ENCODE results near the gene MAD2L2. TPM values are rescaled to one million over a fixed set of nuclear protein-coding genes. Genes with fewer than 3 reads are reported as not detected.

The MAD2L2 gene
- total RNA-seq, 4 donors from 2014 or later = 5.2 to 11.4 (median 7.1) TPM

DNA sequence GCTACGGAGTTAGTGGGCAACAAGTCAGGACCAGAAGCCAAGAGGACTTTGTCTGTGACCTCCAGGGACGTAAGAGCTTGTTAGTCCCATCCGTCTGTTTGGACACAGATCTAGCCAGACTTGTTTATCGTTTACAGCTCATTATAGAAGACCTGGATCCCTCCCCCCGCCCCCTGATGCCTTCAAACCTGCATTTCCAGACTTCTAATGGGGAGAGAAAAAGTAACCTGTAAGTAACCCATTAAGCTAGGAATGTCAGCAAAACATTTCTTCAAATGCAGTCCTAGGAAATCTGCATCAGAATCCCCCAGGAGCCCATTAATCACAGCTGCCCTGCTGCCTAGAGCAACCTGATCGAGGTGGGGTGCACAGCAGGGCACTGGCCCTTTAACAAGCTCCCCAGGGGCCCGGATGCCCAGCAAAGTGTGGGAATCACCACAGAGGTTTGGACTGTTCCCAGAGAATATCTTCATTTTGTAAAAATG lies 1.4 kb upstream of the MAD2L2 start:
- 43% methylated on average over 7 of the region's 7 CpGs; no CpG with 5 or more reads in 1 of the 2 donors for WGBS, 2 donors (ENCODE audit: low coverage in 1 of 2)
- Histone ChIP-seq H3K9me3 (no peaks in the 10 kb centered on the region), H3K4me1 (peaks cover 5 to 18% (median 12%) of the 10 kb centered on the region in 4 donors), H3K27me3 (peaks cover 28% of the 10 kb centered on the region), H3K36me3 (no peaks in the 10 kb centered on the region), H3K4me3 (no peak overlapping the region), H3K27ac (no peak overlapping the region)
- no peak for DNase-seq
- TF ChIP-seq, protein P1, sequence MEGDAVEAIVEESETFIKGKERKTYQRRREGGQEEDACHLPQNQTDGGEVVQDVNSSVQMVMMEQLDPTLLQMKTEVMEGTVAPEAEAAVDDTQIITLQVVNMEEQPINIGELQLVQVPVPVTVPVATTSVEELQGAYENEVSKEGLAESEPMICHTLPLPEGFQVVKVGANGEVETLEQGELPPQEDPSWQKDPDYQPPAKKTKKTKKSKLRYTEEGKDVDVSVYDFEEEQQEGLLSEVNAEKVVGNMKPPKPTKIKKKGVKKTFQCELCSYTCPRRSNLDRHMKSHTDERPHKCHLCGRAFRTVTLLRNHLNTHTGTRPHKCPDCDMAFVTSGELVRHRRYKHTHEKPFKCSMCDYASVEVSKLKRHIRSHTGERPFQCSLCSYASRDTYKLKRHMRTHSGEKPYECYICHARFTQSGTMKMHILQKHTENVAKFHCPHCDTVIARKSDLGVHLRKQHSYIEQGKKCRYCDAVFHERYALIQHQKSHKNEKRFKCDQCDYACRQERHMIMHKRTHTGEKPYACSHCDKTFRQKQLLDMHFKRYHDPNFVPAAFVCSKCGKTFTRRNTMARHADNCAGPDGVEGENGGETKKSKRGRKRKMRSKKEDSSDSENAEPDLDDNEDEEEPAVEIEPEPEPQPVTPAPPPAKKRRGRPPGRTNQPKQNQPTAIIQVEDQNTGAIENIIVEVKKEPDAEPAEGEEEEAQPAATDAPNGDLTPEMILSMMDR (IDR thresholded peaks at IDR 0.05) = no peak
- TF ChIP-seq POLR2A (IDR thresholded peaks at IDR 0.05) = no peak
- no peak for TF ChIP-seq POLR2AphosphoS5 (IDR thresholded peaks at IDR 0.05)
- in situ Hi-C loops (cut with MboI; ENCODE audit: low pct_ligation_motif_present in 1 of 4, low pct_unique_long_range_greater_than_20kb in 1 of 4, low sequenced_read_pairs in 3 of 4) = no loop called here
- intact Hi-C loops (cut with DNase I; ENCODE audit: low total_unique reads) = no loop called here

DNA sequence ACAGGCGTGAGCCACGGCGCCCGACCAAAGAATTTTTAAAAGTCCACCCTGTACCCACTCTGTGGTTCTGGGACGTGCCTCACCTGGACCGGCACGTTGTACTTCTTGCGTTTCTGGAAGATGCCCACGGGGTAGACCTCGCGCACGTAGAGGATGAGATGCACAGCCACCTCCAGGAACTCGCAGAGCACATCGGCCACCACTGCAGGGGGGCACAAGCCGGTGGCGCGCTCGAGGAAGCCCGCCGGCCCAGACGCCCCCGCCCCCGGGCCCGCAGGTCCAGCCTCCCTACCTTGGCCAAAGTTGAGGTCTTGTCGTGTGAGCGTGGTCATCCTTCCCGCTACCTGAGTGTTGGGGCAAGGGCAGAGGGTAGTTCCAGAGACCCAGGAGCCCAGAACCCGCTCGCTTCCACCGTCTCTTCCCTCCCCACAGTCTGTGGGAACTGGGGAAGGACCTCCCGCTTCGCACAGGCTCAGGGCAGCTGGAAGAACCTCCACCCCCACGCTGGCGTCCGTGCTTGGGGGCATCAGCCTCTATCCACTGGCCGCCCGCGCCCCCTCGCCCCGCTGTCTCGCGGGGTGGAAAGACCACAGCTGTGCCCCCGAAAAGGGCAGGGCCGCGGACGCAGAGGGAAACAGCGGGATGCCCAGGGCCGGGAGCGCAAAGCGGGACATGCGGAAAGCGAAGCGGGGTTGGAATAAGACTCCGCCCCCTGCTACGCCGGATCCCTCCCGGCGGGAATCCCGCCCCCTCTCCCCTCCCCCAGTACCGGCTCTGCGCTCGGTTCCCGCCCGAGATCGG lies 478 bp downstream of the MAD2L2 start:
- intact Hi-C loops (cut with DNase I; ENCODE audit: low total_unique reads) (no loop called here), in situ Hi-C loops (cut with MboI; ENCODE audit: low pct_ligation_motif_present in 1 of 4, low pct_unique_long_range_greater_than_20kb in 1 of 4, low sequenced_read_pairs in 3 of 4) (no loop called here)
- TF ChIP-seq EP300 (IDR thresholded peaks at IDR 0.05; ENCODE audit: low read depth) (no peak), POLR2AphosphoS5 (IDR thresholded peaks at IDR 0.05) (no peak), POLR2A (IDR thresholded peaks at IDR 0.05) (no peak)
- TF ChIP-seq, protein P1 (IDR thresholded peaks at IDR 0.05) = no peak
- Histone ChIP-seq H3K4me1 (peaks cover 5 to 18% (median 12%) of the 10 kb centered on the region in 4 donors), H3K9me3 (no peaks in the 10 kb centered on the region), H3K4me3 (peak overlapping the region; percentile 55 to 91 (median 76)), H3K27me3 (peaks cover 14% of the 10 kb centered on the region), H3K36me3 (no peaks in the 10 kb centered on the region), H3K27ac (peak overlapping the region; percentile 75 to 84 (median 84))
- 11% methylated on average over 56 of the region's 65 CpGs; no CpG with 5 or more reads in 1 of the 2 donors for WGBS, 2 donors (ENCODE audit: low coverage in 1 of 2)
- DNase-seq = peak; percentile 22

DNA sequence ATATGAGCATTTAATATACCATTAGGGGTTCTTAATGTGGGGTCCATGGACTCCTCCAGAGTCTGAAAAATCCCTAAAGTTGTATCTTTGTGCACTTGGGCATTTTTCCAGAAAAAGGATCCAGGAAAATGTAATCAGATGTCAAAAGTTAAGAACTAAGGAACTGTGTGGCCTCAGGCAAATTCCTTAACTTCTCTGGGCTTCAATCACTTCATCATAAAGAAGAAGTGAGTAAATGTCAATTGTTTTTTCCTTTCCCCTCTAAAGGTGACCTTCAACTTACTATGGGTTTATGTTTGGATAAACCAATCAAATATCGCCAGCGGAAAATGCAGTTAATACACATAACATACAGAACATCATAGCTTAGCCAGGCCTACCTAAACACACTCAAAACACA lies 2.5 kb downstream of the MAD2L2 start:
- peaks cover 5 to 18% (median 12%) of the 10 kb centered on the region in 4 donors for H3K4me1 ChIP-seq
- 95 to 100% methylated on average over 2 of the region's 2 CpGs for WGBS, 2 donors (ENCODE audit: low coverage in 1 of 2)
- H3K27ac ChIP-seq = no peak overlapping the region
- no peaks in the 10 kb centered on the region for H3K9me3 ChIP-seq
- TF ChIP-seq, protein P1 (IDR thresholded peaks at IDR 0.05) = no peak
- TF ChIP-seq EP300 (IDR thresholded peaks at IDR 0.05; ENCODE audit: low read depth) (no peak), POLR2A (IDR thresholded peaks at IDR 0.05) (no peak), POLR2AphosphoS5 (IDR thresholded peaks at IDR 0.05) (no peak)
- no peak for DNase-seq
- intact Hi-C loops (cut with DNase I; ENCODE audit: low total_unique reads) (no loop called here), in situ Hi-C loops (cut with MboI; ENCODE audit: low pct_ligation_motif_present in 1 of 4, low pct_unique_long_range_greater_than_20kb in 1 of 4, low sequenced_read_pairs in 3 of 4) (no loop called here)
- H3K36me3 ChIP-seq = peaks cover 0 to 3% (median 0%) of the 10 kb centered on the region in 4 donors
- no peak overlapping the region for H3K4me3 ChIP-seq
- peaks cover 13% of the 10 kb centered on the region for H3K27me3 ChIP-seq

DNA sequence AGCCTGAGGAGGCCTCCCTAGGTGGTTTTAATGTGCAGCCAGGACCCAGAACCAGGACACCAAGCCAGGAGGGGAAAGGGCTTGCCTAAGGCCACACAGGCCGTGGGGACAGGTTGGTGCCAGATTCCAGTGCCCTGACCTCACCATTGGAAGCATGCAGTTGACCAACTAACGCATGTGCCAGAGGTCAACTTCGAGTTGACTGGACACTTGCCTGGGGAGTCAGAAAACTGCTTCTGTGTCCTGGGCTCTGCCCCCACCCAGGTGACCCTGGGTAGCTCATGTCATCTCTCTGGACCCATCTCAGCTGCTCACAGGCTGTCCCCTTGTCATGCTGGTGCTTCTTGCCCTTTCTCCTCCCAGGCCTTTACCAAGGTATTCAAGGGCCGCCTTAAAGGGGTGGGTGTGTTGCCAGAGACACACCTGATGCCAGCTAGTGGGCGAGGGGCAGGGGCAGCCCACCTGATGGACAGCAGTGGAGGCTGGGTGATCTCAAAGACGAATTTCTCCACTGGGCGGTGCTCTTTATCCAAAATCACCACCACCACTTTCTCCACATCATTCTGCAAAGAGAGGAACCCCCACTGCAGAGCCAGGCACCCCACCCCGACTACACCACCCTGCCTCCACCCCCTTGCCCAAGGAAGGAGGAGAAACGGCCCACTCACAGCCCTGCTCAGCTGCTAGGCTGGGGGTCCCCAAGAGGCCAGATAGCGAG lies 4.4 kb downstream of the MAD2L2 start:
- TF ChIP-seq, protein P1 (IDR thresholded peaks at IDR 0.05) = no peak
- TF ChIP-seq POLR2AphosphoS5 (IDR thresholded peaks at IDR 0.05) = no peak
- TF ChIP-seq POLR2A (IDR thresholded peaks at IDR 0.05) = no peak
- no peak for TF ChIP-seq EP300 (IDR thresholded peaks at IDR 0.05; ENCODE audit: low read depth)
- Histone ChIP-seq H3K27ac (no peak overlapping the region), H3K4me1 (peaks cover 0 to 12% (median 8%) of the 10 kb centered on the region in 4 donors), H3K27me3 (no peaks in the 10 kb centered on the region), H3K9me3 (no peaks in the 10 kb centered on the region), H3K4me3 (no peak overlapping the region), H3K36me3 (peaks cover 0 to 3% (median 0%) of the 10 kb centered on the region in 4 donors)
- DNase-seq = no peak
- WGBS, 2 donors (ENCODE audit: low coverage in 1 of 2) = 78 to 100% methylated on average over 1 to 8 of the region's 10 CpGs
- intact Hi-C loops (cut with DNase I; ENCODE audit: low total_unique reads) (no loop called here), in situ Hi-C loops (cut with MboI; ENCODE audit: low pct_ligation_motif_present in 1 of 4, low pct_unique_long_range_greater_than_20kb in 1 of 4, low sequenced_read_pairs in 3 of 4) (no loop called here)

Data from transverse colon (tissue), 4 donors.